HepG2 (cell line): ENCODE results near the gene DSN1. TPM values are rescaled to one million over a fixed set of nuclear protein-coding genes. Genes with fewer than 3 reads are reported as not detected.

Source experiments
- ATF1 ChIP-seq: IDR thresholded peaks from 2 replicates; pipeline ENCODE4 v1.6.1; 2016; ENCODE audit warnings: mild to moderate bottlenecking, control low read depth
- BRD4 ChIP-seq: sonication (generic); formaldehyde crosslinking; IDR thresholded peaks from 2 replicates; pipeline ENCODE4 v1.4.0; 2020; ENCODE audit warnings: missing genetic modification reagents
- CBX2 ChIP-seq, 2 experiments: fragments of 200-600 bp in 1 of 2; sonication (generic); formaldehyde crosslinking in 1 of 2; IDR thresholded peaks; 2 replicates each; pipeline versions ENCODE4 v1.7.0 to v1.8.1; 2018 to 2022; ENCODE audit warnings: low read depth in 2 of 2, low read length in 1 of 2, mild to moderate bottlenecking in 1 of 2, missing genetic modification reagents in 1 of 2
- ETV5 ChIP-seq: IDR thresholded peaks from 2 replicates; pipeline ENCODE4 v1.6.1; 2018; ENCODE audit warnings: missing biosample characterization, missing genetic modification reagents, inconsistent platforms, borderline replicate concordance
- IRF9 ChIP-seq: sonication (generic); formaldehyde crosslinking; IDR thresholded peaks from 2 replicates; pipeline ENCODE4 v1.8.0; 2022; ENCODE audit warnings: missing genetic modification reagents, mild to moderate bottlenecking, borderline replicate concordance
- IRX3 ChIP-seq: sonication (generic); formaldehyde crosslinking; IDR thresholded peaks from 2 replicates; pipeline ENCODE4 v1.8.1; 2023; ENCODE audit warnings: mild to moderate bottlenecking, low read depth, missing genetic modification reagents, borderline replicate concordance
- KLF13 ChIP-seq: sonication (generic); formaldehyde crosslinking; IDR thresholded peaks from 2 replicates; pipeline ENCODE4 v1.4.0; 2020; ENCODE audit warnings: mild to moderate bottlenecking, missing genetic modification reagents
- MEIS1 ChIP-seq: sonication (generic); formaldehyde crosslinking; IDR thresholded peaks from 2 replicates; pipeline ENCODE4 v1.9.0; 2021; ENCODE audit warnings: mild to moderate bottlenecking, missing genetic modification reagents, moderate library complexity, borderline replicate concordance
- MLLT10 ChIP-seq: sonication (generic); formaldehyde crosslinking; IDR thresholded peaks from 2 replicates; pipeline ENCODE4 v1.4.0; 2020; ENCODE audit warnings: missing genetic modification reagents
- NRL ChIP-seq: sonication (generic); formaldehyde crosslinking; IDR thresholded peaks from 2 replicates; pipeline ENCODE4 v1.5.0; 2020; ENCODE audit warnings: missing genetic modification reagents, mild to moderate bottlenecking, moderate library complexity, borderline replicate concordance
- PAF1 ChIP-seq: IDR thresholded peaks from 2 replicates; pipeline ENCODE4 v1.6.1; 2016; ENCODE audit warnings: missing genetic modification reagents, missing compliant biosample characterization
- RAD21 ChIP-seq: fragments of 450-650 bp; formaldehyde crosslinking; IDR thresholded peaks from 2 replicates; pipeline ENCODE4 v1.5.0; 2020; ENCODE audit warnings: mild to moderate bottlenecking
- SMARCE1 ChIP-seq: fragments of 450-650 bp; IDR thresholded peaks from 2 replicates; pipeline ENCODE4 v1.6.1; 2017; ENCODE audit warnings: borderline replicate concordance
- SNAPC5 ChIP-seq: sonication (generic); formaldehyde crosslinking; IDR thresholded peaks from 2 replicates; pipeline ENCODE4 v1.8.1; 2023; ENCODE audit warnings: mild to moderate bottlenecking, missing genetic modification reagents, borderline replicate concordance
- THAP11 ChIP-seq: IDR thresholded peaks from 2 replicates; pipeline ENCODE4 v1.6.1; 2016; ENCODE audit warnings: missing biosample characterization, missing genetic modification reagents
- XRCC5 ChIP-seq: fragments of 200-400 bp; formaldehyde crosslinking; optimal IDR thresholded peaks from 2 replicates; pipeline ENCODE3; 2017; ENCODE audit warnings: mild to moderate bottlenecking, low read length
- YEATS4 ChIP-seq: sonication (generic); formaldehyde crosslinking; IDR thresholded peaks from 2 replicates; pipeline ENCODE4 v1.4.0; 2020; ENCODE audit warnings: missing genetic modification reagents, borderline replicate concordance
- ZBTB46 ChIP-seq: sonication (generic); formaldehyde crosslinking; IDR thresholded peaks from 2 replicates; pipeline ENCODE4 v1.4.0; 2020; ENCODE audit warnings: mild to moderate bottlenecking, missing genetic modification reagents, borderline replicate concordance
- ZNF44 ChIP-seq: sonication (generic); formaldehyde crosslinking; IDR thresholded peaks from 2 replicates; pipeline ENCODE4 v1.5.1; 2020; ENCODE audit warnings: mild to moderate bottlenecking, missing genetic modification reagents
- ZNF530 ChIP-seq: sonication (generic); formaldehyde crosslinking; IDR thresholded peaks from 2 replicates; pipeline ENCODE4 v1.5.0; 2020; ENCODE audit warnings: low read depth, mild to moderate bottlenecking, missing genetic modification reagents
- ZNF543 ChIP-seq: sonication (generic); formaldehyde crosslinking; IDR thresholded peaks from 2 replicates; pipeline ENCODE4 v1.4.0; 2020; ENCODE audit warnings: mild to moderate bottlenecking, missing genetic modification reagents
- ZNF556 ChIP-seq: sonication (generic); formaldehyde crosslinking; IDR thresholded peaks from 2 replicates; pipeline ENCODE4 v1.4.0; 2020; ENCODE audit warnings: mild to moderate bottlenecking, missing genetic modification reagents, borderline replicate concordance
- ZNF569 ChIP-seq: sonication (generic); formaldehyde crosslinking; IDR thresholded peaks from 2 replicates; pipeline ENCODE4 v1.5.0; 2020; ENCODE audit warnings: mild to moderate bottlenecking, missing genetic modification reagents, moderate library complexity, borderline replicate concordance
- ZNF674 ChIP-seq: sonication (generic); formaldehyde crosslinking; IDR thresholded peaks from 2 replicates; pipeline ENCODE4 v1.5.0; 2020; ENCODE audit warnings: low read depth, mild to moderate bottlenecking, missing genetic modification reagents
- ZNF691 ChIP-seq: sonication (generic); formaldehyde crosslinking; IDR thresholded peaks from 2 replicates; pipeline ENCODE4 v1.4.0; 2020; ENCODE audit warnings: missing genetic modification reagents, low read depth, mild to moderate bottlenecking, borderline replicate concordance
- ZNF891 ChIP-seq: sonication (generic); formaldehyde crosslinking; IDR thresholded peaks from 2 replicates; pipeline ENCODE4 v1.5.0; 2020; ENCODE audit warnings: mild to moderate bottlenecking, missing genetic modification reagents
- ZSCAN9 ChIP-seq: IDR thresholded peaks from 2 replicates; pipeline ENCODE4 v1.6.1; 2016; ENCODE audit warnings: borderline replicate concordance
- polyA plus RNA-seq, 8 experiments: library from polyadenylated mRNA; depleted of rRNA in 3 of 8; stranded (reverse) in 7 of 8; unstranded in 1 of 8; fragments of >200 nt; fragmentation: Illumina TruSeq in 4 of 8; extraction: Trizol in 4 of 8; gene quantifications; 2 replicates each; pipeline versions ENCODE4 v1.2.1 to v1.2.3, GENCODE V29; 2011 to 2016; ENCODE audit warnings: low read depth in 4 of 8, missing spikeins in 1 of 8, mixed read lengths in 1 of 8; ENCODE audit not compliant: insufficient read depth in 1 of 8
- total RNA-seq, 5 experiments: library from RNA; depleted of rRNA; stranded (reverse); fragments of >200 nt; fragmentation: Illumina TruSeq; extraction: Trizol; gene quantifications; 2 replicates each; pipeline ENCODE4 v1.2.3, GENCODE V29; 2016; ENCODE audit warnings: low read depth in 1 of 5
- TF ChIP-seq, protein P1 (sequence below): IDR thresholded peaks from 2 replicates; pipeline ENCODE4 v1.6.1; 2016; ENCODE audit warnings: missing genetic modification reagents, missing compliant biosample characterization

The DSN1 gene
- total and polyA plus RNA-seq, 2 of the 13 experiments (the other 11 are each of a cell fraction or from before 2014, with no cell fraction given), result 18.7 to 53.7 TPM

GRCh38 chr20:36754656-36755222 lies 18.8 kb downstream of the DSN1 start (continued):
- no peak for TF ChIP-seq YEATS4
- TF ChIP-seq NRL (CRISPR knock-in tag), result no peak
- TF ChIP-seq THAP11 (CRISPR knock-in tag), result peak; percentile 72
- no peak for TF ChIP-seq IRF9 (CRISPR knock-in tag)
- peak; percentile 74 for TF ChIP-seq MEIS1 (CRISPR knock-in tag)
- TF ChIP-seq ZBTB46 (CRISPR knock-in tag), result 0 out of 2 replicates have a peak, but pooled peaks have one; percentile 44
- TF ChIP-seq PAF1, result no peak
- TF ChIP-seq SNAPC5 (CRISPR knock-in tag), result no peak
- 0 out of 2 replicates have a peak, but pooled peaks have one; percentile 51 for TF ChIP-seq ZNF44 (CRISPR knock-in tag)
- TF ChIP-seq RAD21 (CRISPR knock-in tag), result peak; percentile 91
- TF ChIP-seq XRCC5, result peak; percentile 83
- no peak for TF ChIP-seq ATF1
- TF ChIP-seq ZSCAN9 (CRISPR knock-in tag), result peak; percentile 26; the same call in 1 of the 2 replicates
- peak; percentile 62; the same call in 1 of the 2 replicates for TF ChIP-seq ZNF556 (CRISPR knock-in tag)
- TF ChIP-seq ZNF569 (CRISPR knock-in tag), result no peak
- TF ChIP-seq ZNF674 (CRISPR knock-in tag), result no peak
- TF ChIP-seq MLLT10 (CRISPR knock-in tag), result no peak
- TF ChIP-seq, protein P1, sequence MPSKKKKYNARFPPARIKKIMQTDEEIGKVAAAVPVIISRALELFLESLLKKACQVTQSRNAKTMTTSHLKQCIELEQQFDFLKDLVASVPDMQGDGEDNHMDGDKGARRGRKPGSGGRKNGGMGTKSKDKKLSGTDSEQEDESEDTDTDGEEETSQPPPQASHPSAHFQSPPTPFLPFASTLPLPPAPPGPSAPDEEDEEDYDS, result peak; percentile 22; the same call in 1 of the 2 replicates
- TF ChIP-seq KLF13 (CRISPR knock-in tag), result no peak
- TF ChIP-seq ZNF691, result peak; percentile 65; the same call in 1 of the 2 replicates
- no peak for TF ChIP-seq IRX3 (CRISPR knock-in tag)
- TF ChIP-seq ZNF530 (CRISPR knock-in tag), result no peak
- TF ChIP-seq ETV5, result no peak
- no peak for TF ChIP-seq BRD4 (CRISPR knock-in tag)
- no peak for TF ChIP-seq ZNF891 (CRISPR knock-in tag)
- no peak for TF ChIP-seq CBX2 (IDR thresholded peaks at IDR 0.05; ENCODE audit: low read depth, low read length)
- no peak for TF ChIP-seq CBX2 (CRISPR knock-in tag; IDR thresholded peaks at IDR 0.05; ENCODE audit: low read depth)
- TF ChIP-seq ZNF543 (CRISPR knock-in tag), result no peak
- TF ChIP-seq SMARCE1, result no peak
